GM19035 (cell line): ENCODE measurements around the gene WDR48.

Experiments
- ATAC-seq: cut with Tn5 transposase; IDR thresholded peaks from one replicate; pipeline ENCODE4 v1.9.1; 2021; ENCODE audit not compliant: unreplicated experiment

Gene WDR48

GRCh38 chr3:39137435-39137936 is 85.7 kb downstream of the WDR48 start:
- no peak for ATAC-seq

- no peak for ATAC-seq
Measured at GRCh38 chr3:39137991-39138803, 86.4 kb downstream of the WDR48 start.

GRCh38 chr3:39138804-39139415 is 87.1 kb downstream of the WDR48 start:
- ATAC-seq = no peak

- no peak for ATAC-seq
Measured at GRCh38 chr3:39139442-39139841, 87.6 kb downstream of the WDR48 start.

GRCh38 chr3:39140341-39140971 is 88.6 kb downstream of the WDR48 start:
- no peak for ATAC-seq

- ATAC-seq = no peak
Measured at GRCh38 chr3:39141171-39141995, 89.6 kb downstream of the WDR48 start.

GRCh38 chr3:39142067-39142466 is 90.3 kb downstream of the WDR48 start:
- no peak for ATAC-seq

- ATAC-seq = no peak
Measured at GRCh38 chr3:39143051-39143885, 91.5 kb downstream of the WDR48 start.

- ATAC-seq = no peak
Measured at GRCh38 chr3:39144095-39144747, 92.4 kb downstream of the WDR48 start.

GRCh38 chr3:39144748-39145380 is 93.0 kb downstream of the WDR48 start:
- ATAC-seq = no peak

- no peak for ATAC-seq
Measured at GRCh38 chr3:39146083-39146501, 94.3 kb downstream of the WDR48 start.
